MM.1S (cell line): Measurements from ENCODE around the gene OR4D2.

ENCODE experiments used
- EZH2 ChIP-seq: fragments of 300-600 bp; sonication (generic); optimal IDR thresholded peaks from 2 replicates; pipeline ENCODE3; 2017; ENCODE audit warnings: low read depth, mild to moderate bottlenecking, antibody characterized with exemption, low read length, mixed read lengths
- TF ChIP-seq, protein P1 (sequence below): fragments of 300-600 bp; sonication (generic); IDR thresholded peaks from 2 replicates; pipeline ENCODE4 v1.5.1; 2016; ENCODE audit warnings: antibody characterized with exemption, low read length, mixed read lengths

DNA sequence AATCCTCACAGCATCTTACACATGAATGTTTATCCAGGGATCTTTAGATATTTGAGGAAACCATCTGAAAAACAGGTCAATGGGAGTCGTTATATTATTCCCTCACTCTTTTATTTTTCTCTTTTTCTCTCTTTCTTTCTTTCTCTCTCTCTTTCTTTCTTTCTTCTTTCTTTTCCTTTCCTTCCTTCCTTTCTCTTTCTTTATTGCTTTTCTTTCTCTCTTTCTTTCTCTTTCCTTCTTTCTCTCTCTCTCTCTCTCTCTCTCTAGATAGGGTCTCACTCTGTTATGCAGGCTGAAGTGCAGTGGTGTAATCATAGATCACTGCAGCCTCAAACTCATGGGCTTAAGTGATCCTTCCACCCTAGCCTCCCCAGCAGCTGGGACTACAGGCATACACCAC, 38.9 kb upstream of the OR4D2 start:
- TF ChIP-seq, protein P1, sequence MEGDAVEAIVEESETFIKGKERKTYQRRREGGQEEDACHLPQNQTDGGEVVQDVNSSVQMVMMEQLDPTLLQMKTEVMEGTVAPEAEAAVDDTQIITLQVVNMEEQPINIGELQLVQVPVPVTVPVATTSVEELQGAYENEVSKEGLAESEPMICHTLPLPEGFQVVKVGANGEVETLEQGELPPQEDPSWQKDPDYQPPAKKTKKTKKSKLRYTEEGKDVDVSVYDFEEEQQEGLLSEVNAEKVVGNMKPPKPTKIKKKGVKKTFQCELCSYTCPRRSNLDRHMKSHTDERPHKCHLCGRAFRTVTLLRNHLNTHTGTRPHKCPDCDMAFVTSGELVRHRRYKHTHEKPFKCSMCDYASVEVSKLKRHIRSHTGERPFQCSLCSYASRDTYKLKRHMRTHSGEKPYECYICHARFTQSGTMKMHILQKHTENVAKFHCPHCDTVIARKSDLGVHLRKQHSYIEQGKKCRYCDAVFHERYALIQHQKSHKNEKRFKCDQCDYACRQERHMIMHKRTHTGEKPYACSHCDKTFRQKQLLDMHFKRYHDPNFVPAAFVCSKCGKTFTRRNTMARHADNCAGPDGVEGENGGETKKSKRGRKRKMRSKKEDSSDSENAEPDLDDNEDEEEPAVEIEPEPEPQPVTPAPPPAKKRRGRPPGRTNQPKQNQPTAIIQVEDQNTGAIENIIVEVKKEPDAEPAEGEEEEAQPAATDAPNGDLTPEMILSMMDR = no peak
- no peak for TF ChIP-seq EZH2
